HG02678 (cell line): ENCODE results near the gene DGKH.
"Not testable (repeated sequence)": the region's sequence is repeated elsewhere in the genome, so short reads cannot be mapped to it uniquely, and the experiment has no call there.

Source experiments
- ATAC-seq: cut with Tn5 transposase; IDR thresholded peaks from one replicate; pipeline ENCODE4 v1.9.1; 2021; ENCODE audit warnings: mild to moderate bottlenecking, moderate library complexity; ENCODE audit not compliant: unreplicated experiment

Gene DGKH

DNA sequence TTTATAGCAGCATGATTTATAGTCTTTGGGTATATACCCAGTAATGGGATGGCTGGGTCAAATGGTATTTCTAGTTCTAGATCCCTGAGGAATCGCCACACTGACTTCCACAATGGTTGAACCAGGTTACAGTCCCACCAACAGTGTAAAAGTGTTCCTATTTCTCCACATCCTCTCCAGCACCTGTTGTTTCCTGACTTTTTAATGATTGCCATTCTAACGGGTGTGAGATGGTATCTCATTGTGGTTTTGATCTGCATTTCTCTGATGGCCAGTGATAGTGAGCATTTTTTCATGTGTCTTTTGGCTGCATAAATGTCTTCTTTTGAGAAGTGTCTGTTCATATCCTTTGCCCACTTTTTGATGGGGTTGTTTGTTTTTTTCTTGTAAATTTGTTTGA is 114.9 kb downstream of the DGKH start:
- ATAC-seq = not testable (repeated sequence)

DNA sequence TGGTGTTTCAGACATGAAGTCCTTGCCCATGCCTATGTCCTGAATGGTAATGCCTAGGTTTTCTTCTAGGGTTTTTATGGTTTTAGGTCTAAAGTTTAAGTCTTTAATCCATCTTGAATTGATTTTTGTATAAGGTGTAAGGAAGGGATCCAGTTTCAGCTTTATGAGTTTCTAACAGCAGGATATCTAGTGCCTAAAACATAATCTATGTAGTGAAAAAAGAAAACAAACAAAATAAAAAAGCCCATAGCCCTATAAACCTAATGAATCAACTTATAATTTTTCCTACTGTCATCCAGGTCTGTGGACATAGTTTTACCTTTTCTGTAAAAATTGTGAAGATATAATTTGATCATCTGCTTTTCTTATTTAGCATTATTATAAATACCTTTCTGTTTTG is 115.5 kb downstream of the DGKH start:
- not testable (repeated sequence) for ATAC-seq

DNA sequence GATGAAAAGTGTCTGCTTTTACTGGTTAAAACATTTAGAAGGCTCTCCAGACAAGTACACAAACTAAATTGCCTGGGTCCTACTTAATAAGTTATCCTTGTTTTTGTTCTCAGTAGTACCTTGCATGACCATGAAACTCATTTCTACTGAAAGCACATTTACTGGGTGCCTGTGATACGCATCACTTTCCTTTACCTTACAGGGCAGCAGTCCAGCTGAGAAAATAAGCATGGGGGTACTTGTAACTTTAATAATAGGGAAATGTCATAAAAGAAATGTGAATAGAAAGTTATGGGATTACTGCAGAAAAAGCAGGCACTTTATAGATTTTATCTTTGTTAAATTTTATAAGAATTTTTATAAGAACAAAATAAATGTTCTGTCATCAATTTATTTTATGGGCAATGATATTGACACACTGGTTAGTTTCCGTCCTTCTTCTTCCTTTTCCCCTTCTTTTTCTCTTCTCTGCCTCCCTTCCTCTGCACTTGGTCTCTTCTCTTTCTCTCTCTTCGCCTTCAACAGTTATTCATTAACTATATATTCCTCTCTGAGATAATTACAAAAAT is 116.2 kb downstream of the DGKH start:
- no peak for ATAC-seq

DNA sequence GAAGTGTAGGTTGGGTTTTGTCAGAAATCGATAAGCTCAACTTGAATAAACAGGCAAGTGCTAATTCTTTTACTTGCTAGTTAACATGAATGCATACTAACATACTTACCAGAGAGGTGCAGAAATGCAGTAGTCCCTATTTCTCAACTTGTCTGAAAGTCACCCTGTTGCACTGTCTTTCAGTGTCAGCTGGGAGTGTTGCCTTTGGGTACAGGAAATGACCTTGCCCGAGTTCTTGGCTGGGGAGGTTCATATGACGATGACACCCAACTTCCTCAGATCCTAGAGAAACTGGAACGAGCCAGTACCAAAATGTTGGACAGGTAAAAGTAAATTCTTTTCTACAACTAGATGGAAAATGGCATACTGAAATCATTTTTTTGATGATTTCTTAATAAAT is 120.0 kb downstream of the DGKH start:
- no peak for ATAC-seq

DNA sequence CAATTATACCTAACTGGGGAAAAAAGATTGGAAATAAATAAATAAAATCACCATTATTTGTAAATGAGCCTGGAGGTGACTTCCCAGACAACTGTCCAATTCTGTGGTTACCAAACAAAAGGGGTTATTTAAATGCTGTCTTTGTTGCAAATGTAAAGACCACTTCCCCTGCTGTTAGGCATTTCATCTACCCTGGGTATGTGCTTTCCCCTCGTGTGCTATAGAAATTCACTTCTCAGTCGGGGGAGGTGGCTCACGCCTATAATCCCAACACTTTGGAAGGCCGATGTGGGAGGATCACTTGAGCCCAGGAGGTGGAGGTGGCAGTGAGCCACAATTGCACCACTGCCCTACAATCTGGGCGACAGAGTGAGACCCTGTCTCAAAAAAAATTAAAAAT is 121.6 kb downstream of the DGKH start:
- ATAC-seq = no peak

DNA sequence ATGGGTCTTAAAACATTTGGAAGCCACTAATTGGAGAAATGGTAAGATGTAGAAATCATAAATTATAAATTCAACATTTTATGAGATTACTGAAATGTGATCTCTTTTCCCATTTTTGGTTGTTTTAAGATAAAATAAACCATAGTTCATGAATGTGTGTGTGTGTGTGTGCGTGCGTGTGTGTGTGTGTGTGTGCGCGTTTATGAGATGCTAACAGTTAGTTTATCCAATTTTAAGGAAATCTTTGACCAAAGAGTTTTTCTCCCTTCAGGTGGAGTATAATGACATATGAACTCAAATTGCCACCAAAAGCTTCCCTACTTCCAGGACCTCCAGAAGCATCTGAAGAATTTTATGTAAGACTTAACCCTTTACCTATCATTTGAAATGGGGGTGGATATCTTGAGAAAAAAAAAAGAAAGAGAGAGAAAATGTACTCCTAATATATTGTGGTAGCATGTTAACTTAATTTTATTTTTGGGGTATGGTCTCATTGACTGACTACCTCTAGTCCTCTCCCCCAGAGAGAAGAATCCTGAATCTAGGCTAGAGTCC is 125.4 kb downstream of the DGKH start:
- no peak for ATAC-seq

DNA sequence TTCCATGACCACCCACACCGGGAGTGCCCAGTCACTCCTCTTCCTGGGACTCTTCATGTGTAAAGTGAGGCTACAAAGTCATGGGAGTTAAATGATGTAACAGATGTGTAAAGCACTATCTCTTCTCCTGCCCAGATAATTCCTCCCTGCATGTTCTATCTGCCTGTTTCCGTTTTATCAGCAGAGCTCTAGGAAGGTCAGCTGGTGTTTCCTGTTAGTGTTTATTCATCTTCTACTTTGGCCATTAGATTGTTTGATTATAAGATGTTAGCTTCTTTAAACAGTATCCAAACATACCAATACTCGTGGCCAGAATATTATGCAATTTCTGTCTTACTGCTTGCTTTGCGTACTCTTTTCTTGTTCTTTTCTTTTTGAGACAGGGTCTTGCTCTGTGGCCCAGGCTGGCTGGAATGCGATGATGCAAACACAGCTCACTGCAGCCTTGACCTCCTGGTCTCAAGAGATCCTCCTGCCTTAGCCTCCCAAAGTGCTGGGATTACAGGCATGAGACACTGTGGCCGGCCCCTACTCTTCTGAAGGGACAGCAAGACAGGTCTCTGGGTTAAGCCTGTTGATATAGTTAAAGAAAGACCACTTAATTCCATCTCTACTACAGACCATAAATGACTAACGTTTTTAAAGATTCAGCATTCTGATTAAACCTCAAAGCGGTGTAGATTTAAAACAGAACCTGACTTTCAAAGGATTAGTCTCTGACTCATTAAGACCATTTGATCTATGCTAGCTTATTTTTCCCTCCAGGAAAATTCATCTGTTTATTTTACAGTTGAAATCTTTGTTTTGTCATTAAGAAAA is 126.1 kb downstream of the DGKH start:
- ATAC-seq = no peak

DNA sequence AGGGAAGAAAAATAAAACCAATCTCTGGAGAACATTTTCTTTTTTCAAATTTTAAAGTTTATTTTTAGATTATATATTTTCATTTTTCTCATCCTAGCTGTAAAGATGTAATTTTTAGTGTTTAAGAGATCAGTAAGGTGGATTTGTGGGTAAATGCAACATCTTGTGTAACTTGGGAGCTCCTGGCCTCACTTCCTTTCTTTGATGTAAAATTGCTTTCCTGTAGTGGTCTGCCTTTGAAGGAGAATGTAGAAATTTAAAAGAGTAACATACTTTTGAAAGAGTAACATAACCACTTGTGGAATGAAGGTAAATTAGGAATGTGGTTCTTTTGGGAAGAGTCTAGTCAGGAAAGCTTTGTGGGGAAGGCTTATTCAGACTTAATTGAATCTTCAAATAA is 127.8 kb downstream of the DGKH start:
- ATAC-seq = no peak

DNA sequence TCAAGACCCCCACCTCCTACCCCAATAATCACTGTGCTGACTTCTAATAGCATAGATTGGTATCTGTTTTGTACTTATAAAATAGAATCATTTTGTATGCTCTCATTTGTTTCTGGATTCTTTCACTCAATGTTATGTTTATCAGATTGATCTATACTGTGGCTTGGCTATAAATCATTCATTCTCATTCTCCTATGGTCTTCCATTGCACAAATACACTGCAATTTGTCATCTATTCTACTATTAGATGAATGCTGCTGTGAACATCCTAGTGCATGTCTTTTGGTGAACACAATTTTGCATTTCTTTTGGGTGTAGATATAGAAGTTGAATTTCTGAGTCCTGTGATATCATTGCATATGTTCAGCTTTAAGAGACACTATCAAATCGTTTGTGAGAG is 128.7 kb downstream of the DGKH start:
- no peak for ATAC-seq

DNA sequence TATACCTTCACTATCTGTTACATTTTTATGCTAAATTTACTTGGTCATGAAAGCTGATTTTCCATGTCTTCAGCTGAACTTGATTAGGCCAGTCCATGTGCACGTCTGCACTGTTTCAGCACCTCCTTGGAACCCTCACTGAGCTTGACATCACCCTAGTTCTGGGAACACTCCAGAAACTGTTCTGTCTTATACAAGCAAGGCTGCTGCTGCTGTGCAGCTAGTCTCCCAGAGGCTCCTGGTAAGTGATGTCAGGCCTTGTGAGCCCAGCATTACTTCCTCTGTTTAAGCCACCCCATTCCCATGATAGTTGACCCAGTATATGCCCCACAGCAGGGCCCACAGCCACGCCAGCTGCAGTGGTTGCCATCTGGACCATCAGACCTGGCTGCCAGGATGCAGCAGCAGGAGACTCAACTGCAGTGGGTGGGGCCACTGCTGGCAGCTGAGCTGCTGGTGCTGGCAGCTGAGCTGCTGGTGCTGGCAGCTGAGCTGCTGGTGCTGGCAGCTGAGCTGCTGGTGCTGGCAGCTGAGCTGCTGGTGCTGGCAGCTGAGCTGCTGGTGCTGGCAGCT is 133.0 kb downstream of the DGKH start:
- ATAC-seq = no peak

DNA sequence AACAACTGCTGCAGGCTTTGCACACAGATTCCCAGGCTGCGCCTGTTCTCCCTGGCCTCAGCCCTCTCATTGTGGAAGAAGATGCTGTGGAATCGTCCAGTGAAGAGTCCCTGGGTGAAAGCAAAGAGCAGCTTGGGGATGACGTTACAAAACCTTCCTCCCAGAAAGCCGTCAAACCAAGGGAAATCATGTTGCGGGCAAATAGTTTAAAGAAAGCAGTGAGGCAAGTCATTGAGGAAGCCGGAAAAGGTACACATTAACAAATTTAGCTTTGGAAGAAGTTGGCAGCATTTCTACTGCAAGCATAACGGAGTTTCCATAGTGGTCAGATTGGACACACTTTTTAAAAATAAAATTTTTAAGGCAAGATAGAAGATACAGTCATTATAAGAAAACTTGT is 140.6 kb downstream of the DGKH start:
- ATAC-seq = no peak

DNA sequence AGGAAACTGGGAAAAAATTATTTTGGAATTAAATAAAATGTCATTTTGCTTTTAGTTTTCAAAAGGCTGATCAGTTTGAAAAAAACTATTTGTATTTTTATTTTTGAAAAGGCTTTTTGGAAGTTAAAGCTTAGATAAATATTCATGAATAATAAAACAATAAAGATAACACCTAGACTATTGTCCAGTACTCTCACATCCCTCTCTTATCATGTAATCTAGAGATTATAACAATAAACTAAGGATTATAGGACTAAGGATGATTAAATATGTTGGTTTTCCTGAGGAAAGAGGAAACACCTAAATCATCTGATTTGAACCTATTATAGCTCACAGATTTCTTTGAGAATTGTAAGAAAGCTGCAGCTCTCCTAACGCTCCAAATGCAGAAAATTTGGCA is 142.1 kb downstream of the DGKH start:
- ATAC-seq = no peak

DNA sequence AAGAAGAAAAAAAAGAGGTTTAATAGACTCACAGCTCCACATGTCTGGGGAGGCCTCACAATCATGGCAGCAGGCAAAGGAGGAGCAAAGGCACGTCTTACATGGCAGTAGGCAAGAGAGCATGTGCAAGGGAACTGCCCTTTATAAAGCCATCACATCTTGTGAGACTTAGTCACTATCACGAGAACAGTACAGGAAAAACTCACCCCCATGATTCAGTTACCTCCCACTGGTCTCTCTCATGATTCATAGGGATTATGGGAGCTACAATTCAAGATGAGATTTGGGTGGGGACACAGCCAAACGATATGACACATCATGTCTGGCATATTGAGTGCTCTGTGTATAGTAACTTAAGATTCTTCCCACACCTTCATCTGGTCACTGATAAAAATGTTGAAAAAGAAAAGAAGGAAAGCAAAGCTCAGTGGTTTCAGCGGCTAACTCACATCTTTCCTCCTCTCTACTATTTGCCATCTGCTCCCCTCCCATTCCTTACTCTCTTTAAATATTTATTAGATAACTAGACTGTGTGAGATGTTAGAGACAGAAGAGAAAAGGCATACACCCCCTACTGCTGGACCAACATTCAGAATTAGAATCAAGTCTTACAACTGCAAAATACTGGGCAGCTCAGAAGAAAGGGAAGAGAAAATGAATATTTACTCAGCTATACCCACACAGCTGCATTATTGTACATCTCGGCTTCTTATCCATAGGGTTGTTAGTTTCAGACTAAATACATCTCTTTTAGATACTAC is 163.4 kb downstream of the DGKH start:
- ATAC-seq = no peak

DNA sequence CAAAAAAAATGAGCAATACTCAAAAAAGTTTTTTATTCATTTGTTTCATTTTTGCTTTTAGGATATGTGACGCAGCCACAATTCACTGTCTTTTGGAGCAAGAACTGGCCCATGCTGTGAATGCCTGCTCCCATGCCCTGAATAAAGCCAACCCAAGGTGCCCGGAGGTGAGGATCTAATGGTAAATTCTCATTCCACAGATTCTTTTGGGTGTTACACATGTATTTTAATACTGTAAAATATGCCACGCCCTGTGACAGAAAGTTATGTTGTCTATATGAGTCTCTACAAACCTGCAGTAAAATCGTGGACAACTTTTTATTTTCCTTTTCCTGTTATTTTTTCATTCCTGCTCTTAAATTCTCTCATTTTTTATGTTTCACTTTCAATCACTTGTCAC is 166.0 kb downstream of the DGKH start:
- no peak for ATAC-seq

DNA sequence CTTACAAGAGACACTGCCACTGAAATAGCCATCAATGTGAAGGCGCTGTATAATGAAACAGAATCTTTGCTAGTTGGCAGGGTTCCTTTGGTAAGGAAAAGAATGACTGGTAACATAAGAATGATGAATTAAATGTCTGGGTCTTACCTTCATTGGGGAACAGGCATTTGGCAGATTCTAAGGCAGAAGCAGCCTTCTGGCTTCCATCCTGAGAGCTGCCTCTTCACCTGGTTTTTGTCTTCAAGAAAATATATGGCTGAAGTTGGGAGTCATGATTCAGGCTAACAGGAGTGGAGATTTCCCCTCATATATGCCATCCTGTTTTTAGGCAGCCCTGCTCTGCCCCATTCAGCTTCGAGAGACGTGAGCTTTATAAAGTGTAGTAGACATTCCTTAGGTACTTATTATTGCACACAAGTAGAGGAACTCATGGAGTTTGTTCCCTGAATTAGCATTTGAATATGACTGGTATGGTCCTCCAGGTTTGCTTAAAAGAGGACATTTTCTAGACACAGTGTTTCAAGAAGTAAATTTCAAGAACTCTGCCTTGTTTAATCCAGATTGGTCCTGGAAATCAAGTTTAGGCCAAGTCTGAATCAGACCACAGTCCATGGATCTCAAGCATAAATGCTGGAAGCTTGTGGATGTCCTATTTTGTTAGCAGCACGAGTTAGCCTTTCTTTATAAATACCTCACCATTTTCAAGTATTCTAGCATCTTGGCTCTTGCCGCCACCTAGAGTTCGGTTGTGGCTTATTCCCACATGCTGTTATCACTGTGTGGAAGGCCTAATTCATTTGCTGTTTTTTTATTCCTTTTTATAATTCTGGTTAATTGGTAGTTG is 167.4 kb downstream of the DGKH start:
- no peak for ATAC-seq

DNA sequence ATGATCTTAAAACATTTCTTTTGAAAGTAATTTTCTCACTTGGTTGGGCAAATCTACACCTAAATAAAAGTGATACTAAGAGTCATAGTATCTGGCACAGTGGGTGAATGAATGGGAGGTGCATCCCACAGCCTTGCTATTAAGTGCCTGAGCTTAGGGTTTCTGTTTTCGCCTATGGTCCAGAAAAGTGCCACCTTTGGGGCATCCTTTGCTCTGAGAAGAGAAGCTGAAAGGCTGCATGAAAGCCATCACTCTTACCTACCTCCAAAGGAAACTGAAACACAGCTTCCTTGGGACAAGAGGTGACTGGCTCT is 167.9 kb downstream of the DGKH start:
- ATAC-seq = no peak

DNA sequence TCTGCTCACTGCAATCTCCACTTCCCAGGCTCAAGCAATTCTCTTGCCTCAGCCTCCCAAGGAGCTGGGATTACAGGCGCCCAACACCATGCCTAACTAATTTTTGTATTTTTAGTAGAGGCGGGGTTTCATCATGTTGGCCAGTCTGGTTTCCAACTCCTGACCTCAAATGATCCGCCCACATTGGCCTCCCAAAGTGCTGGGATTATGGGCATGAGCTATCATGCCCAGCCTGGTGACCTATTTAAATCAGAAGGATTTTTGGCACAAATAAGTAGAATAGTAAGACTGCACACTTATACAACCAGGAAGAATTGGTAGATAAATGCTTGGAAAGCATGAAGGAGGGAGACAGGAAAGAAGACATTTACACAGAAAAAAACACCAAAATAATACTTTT is 170.1 kb downstream of the DGKH start:
- ATAC-seq = no peak

DNA sequence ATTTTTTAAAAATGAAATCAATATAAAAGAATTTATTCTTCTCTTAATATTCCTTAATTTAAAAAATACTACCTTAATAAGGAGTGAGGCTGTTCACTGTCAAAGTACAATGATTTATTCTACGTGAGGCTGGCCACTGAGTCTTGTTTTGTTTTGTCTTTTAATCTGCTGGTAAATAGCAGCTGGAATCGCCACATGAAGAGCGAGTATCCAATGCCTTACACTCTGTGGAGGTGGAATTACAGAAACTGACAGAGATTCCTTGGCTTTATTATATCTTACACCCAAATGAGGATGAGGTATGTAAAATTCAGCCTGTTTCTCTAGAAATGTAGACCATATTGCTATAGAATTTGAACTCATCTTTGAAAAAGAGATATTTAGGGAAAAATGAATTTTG is 170.6 kb downstream of the DGKH start:
- no peak for ATAC-seq

DNA sequence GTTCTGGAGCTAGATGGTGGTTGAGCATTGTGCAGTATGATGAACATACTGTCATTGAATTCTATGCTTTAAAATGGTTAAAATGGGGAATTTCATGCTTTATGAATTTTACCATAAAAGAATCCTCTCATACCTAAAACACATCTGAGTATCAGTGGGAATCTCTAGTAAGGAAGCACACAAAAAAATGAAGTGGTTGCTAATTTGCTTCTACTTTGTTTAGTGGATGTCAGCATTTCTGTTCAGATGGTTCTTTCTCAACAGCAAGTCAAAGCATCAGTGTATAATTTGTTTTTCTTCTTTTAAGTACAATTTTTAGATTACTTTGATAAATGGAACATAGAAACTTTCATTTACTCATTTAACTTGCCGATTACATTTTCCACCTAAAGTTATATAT is 171.4 kb downstream of the DGKH start:
- no peak for ATAC-seq

DNA sequence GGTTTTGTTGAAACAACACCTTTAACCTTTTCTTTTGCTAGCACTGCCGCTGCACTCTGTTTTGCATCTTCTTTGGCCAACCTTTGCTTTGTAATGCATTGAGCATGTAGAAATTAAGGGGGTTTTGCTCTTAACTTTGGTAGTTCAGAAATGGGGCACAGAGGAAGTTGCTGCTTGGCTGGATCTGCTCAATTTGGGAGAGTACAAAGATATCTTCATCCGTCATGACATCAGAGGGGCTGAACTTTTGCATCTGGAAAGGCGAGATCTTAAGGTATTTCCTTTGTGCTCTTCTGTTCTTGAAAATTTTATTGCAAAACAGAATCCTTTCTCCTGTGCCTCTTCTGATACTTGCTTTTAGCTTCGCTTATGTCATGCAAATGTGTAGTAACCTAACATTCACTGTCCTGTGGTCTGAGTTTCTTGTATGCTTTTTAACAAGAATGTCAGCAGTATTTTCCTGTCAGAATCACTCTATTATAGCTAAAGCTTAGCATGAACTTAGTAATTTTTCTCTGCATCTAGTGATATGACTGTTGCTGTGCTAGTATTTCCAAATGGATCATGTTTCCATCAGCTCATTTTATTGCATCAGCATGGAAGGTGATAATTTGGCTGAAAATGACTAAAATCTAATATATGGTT is 172.8 kb downstream of the DGKH start:
- no peak for ATAC-seq
